Endothelial cell of umbilical vein (primary cell): ENCODE measurements around the gene ZDHHC14. TPM values are rescaled to one million over a fixed set of nuclear protein-coding genes. Genes with fewer than 3 reads are reported as not detected.

ENCODE experiments used
- BruUV-seq: library from RNA; stranded (reverse); fragments of 400-500 nt; replicated peaks from 2 replicates; lab custom pipeline; 2021; lab: Mats Ljungman, UMichigan
- CTCF ChIA-PET: fragments of 300-600, 350-600 bp; sonication (Branson Sonifier 250); formaldehyde crosslinking; loops from one replicate; lab custom pipeline; 2021; ENCODE audit warnings: antibody characterized with exemption, inconsistent platforms; lab: Charles Lee
- POLR2A ChIA-PET: fragments of 300-600, 350-600 bp; sonication (Branson Sonifier 250); formaldehyde crosslinking; loops from one replicate; lab custom pipeline; 2021; ENCODE audit warnings: antibody characterized with exemption, inconsistent platforms; lab: Charles Lee
- DNase-seq: peaks from one replicate; pipeline ENCODE4 v3.0.0-alpha.2; 2011; ENCODE audit warnings: low read depth, low spot score
- FAIRE-seq: peaks from 2 replicates; lab custom pipeline; 2011; peaks lifted over from hg19 to GRCh38; lab: Jason Lieb, UNC
- H2AFZ ChIP-seq: 2 replicates; pipeline ENCODE4 v1.6.0; 2012; ENCODE audit warnings: low read depth, low read length, control low read depth, inconsistent platforms
- H3K27ac ChIP-seq: 2 replicates; pipeline ENCODE4 v1.5.1; 2011; ENCODE audit warnings: low read depth, mild to moderate bottlenecking, control low read depth, low read length, moderate library complexity; ENCODE audit not compliant: insufficient read depth
- H3K27me3 ChIP-seq, 2 experiments: 2 replicates each; pipeline versions ENCODE4 v1.6.0 to v1.6.1; 2011; ENCODE audit warnings: low read length in 2 of 2, mixed read lengths in 1 of 2; ENCODE audit not compliant: control insufficient read depth in 2 of 2, insufficient read depth in 2 of 2
- H3K36me3 ChIP-seq, 2 experiments: 2 replicates in 1 of 2; 3 replicates in 1 of 2; pipeline ENCODE4 v1.5.1; 2011; ENCODE audit warnings: low read length in 2 of 2, mild to moderate bottlenecking in 1 of 2, moderate library complexity in 1 of 2; ENCODE audit not compliant: control insufficient read depth in 2 of 2, insufficient read depth in 2 of 2; ENCODE audit errors: extremely low read depth in 1 of 2
- H3K4me1 ChIP-seq: 3 replicates; pipeline ENCODE4 v1.5.1; 2011; ENCODE audit warnings: mild to moderate bottlenecking, low read length; ENCODE audit not compliant: control insufficient read depth, insufficient read depth; ENCODE audit errors: extremely low read depth
- H3K4me2 ChIP-seq: 2 replicates; pipeline ENCODE4 v1.6.1; 2011; ENCODE audit warnings: low read length, control low read depth, mixed read lengths; ENCODE audit not compliant: insufficient read depth
- H3K4me3 ChIP-seq, 3 experiments: fragments of 200-600 bp in 1 of 3; sonication (generic), shearing (Covaris generic) in 1 of 3; replicated peaks in 1 of 3; 2 replicates each; pipeline ENCODE4 v1.5.1; 2011 to 2016; ENCODE audit warnings: control low read depth in 3 of 3, low read length in 3 of 3, mild to moderate bottlenecking in 2 of 3, inconsistent platforms in 1 of 3, low read depth in 1 of 3, moderate library complexity in 1 of 3; ENCODE audit not compliant: insufficient read depth in 1 of 3
- H3K79me2 ChIP-seq: 2 replicates; pipeline ENCODE4 v1.6.0; 2012; ENCODE audit warnings: low read length, inconsistent platforms; ENCODE audit not compliant: control insufficient read depth, insufficient read depth
- H3K9ac ChIP-seq: replicated peaks from 2 replicates; pipeline ENCODE3; 2011; ENCODE audit warnings: low read length, control low read depth; ENCODE audit not compliant: insufficient read depth; ENCODE audit errors: extremely low read depth
- H3K9me1 ChIP-seq: replicated peaks from 3 replicates; pipeline ENCODE4 v1.6.0; 2011; ENCODE audit warnings: mild to moderate bottlenecking, low read length; ENCODE audit not compliant: control insufficient read depth, insufficient read depth; ENCODE audit errors: extremely low read depth
- H3K9me3 ChIP-seq: replicated peaks from 2 replicates; pipeline ENCODE4 v1.5.1; 2012; ENCODE audit warnings: low read length, inconsistent platforms; ENCODE audit not compliant: control insufficient read depth, insufficient read depth
- H4K20me1 ChIP-seq: replicated peaks from 2 replicates; pipeline ENCODE3; 2011; ENCODE audit warnings: mild to moderate bottlenecking, low read length; ENCODE audit not compliant: control insufficient read depth, insufficient read depth; ENCODE audit errors: extremely low read depth
- CTCF ChIP-seq, 2 donors: IDR thresholded peaks; 1 replicate in 1 of 2; 2 replicates in 1 of 2; pipeline ENCODE4 v1.5.1; 2011; ENCODE audit warnings: low read length in 2 of 2, mild to moderate bottlenecking in 2 of 2, moderate library complexity in 2 of 2, control low read depth in 1 of 2, inconsistent platforms in 1 of 2, low read depth in 1 of 2; ENCODE audit not compliant: insufficient read depth in 1 of 2; ENCODE audit errors: extremely low read depth in 1 of 2
- EZH2 ChIP-seq: IDR thresholded peaks from 2 replicates; pipeline ENCODE4 v1.6.1; 2012; ENCODE audit warnings: borderline replicate concordance, low read depth, mild to moderate bottlenecking, moderate library complexity, low read length, inconsistent platforms; ENCODE audit not compliant: severe bottlenecking
- FOS ChIP-seq: IDR thresholded peaks from 2 replicates; pipeline ENCODE4 v1.6.1; 2011; ENCODE audit warnings: mild to moderate bottlenecking, low read length, moderate library complexity, borderline replicate concordance; ENCODE audit not compliant: insufficient read depth
- JUN ChIP-seq: IDR thresholded peaks from 2 replicates; pipeline ENCODE4 v1.6.1; 2011; ENCODE audit warnings: borderline replicate concordance, low read depth; ENCODE audit not compliant: insufficient read length, insufficient read depth
- MAX ChIP-seq: IDR thresholded peaks from 2 replicates; pipeline ENCODE4 v1.6.1; 2011; ENCODE audit not compliant: insufficient read depth, insufficient read length
- MYC ChIP-seq: IDR thresholded peaks from one replicate; pipeline ENCODE4 v1.6.1; 2011; ENCODE audit warnings: mild to moderate bottlenecking, low read depth, low read length
- dilution Hi-C: fragments of 300-500 bp; cut with MboI; formaldehyde crosslinking; loops from one replicate; pipeline ENCODE4 v1.15.0; 2019; ENCODE audit warnings: low sequenced_read_pairs; ENCODE audit not compliant: extremely low pct_ligation_motif_present
- intact Hi-C: fragments of 100-400 bp; cut with micrococcal nuclease; formaldehyde crosslinking; loops from one replicate; pipeline ENCODE4 v1.10.0; 2022
- polyA plus RNA-seq, 4 experiments: library from polyadenylated mRNA; depleted of rRNA in 3 of 4; stranded (reverse) in 3 of 4; unstranded in 1 of 4; fragments of >200 nt; gene quantifications; 2 replicates each; pipeline versions ENCODE4 v1.2.1 to v1.2.3, GENCODE V29; 2011 to 2012; ENCODE audit warnings: missing spikeins in 1 of 4
- total RNA-seq: library from RNA; stranded (reverse); gene quantifications from 2 replicates; pipeline ENCODE4 v1.2.3, GENCODE V29; 2021

ZDHHC14 gene
- total and polyA plus RNA-seq, 2 donors (not counting 3 experiments of a cell fraction or from before 2014, with no cell fraction given): 23.0 to 25.6 TPM

GRCh38 chr6:157503018-157503747 is 122.2 kb downstream of the ZDHHC14 start:
- H3K9me3 ChIP-seq: peaks cover 2% of the 10 kb centered on the region
- no peaks in the 10 kb centered on the region for H3K27me3 ChIP-seq
- CTCF ChIA-PET: no interaction called here
- no peak overlapping the region for H3K9ac ChIP-seq
- H3K9me1 ChIP-seq: no peaks in the 10 kb centered on the region
- intact Hi-C loops: no loop called here
- H3K27ac ChIP-seq: no peak overlapping the region
- no peak for DNase-seq
- peaks cover 23% of the 10 kb centered on the region for H3K4me1 ChIP-seq
- no peaks in the 10 kb centered on the region for H4K20me1 ChIP-seq
- H2AFZ ChIP-seq: no peak overlapping the region
- POLR2A ChIA-PET: no interaction called here
- dilution Hi-C loops: no loop called here
- no peak for TF ChIP-seq CTCF (IDR thresholded peaks at IDR 0.05; ENCODE audit: extremely low read depth in 1 of 2, insufficient read depth in 1 of 2, low read depth in 1 of 2, low read length in 2 of 2)
- no peak for TF ChIP-seq MAX
- no peak for TF ChIP-seq FOS
- no peak for TF ChIP-seq EZH2
- no peak for TF ChIP-seq MYC
- TF ChIP-seq JUN: no peak
- no TSS peak for BruUV-seq
- no peak for FAIRE-seq
- H3K79me2 ChIP-seq: no peaks in the 10 kb centered on the region
- H3K36me3 ChIP-seq: no peaks in the 10 kb centered on the region
- no peak overlapping the region for H3K4me2 ChIP-seq
- H3K4me3 ChIP-seq: no peak overlapping the region
